PC-9 (cell line): ENCODE data around the gene TRMT2A. TPM values are rescaled to one million over a fixed set of nuclear protein-coding genes. Genes with fewer than 3 reads are reported as not detected.

ENCODE experiments used
- BruUV-seq: library from RNA; stranded (reverse); fragments of 400-500 nt; replicated peaks from 2 replicates; lab custom pipeline; 2021; lab: Mats Ljungman, UMichigan
- CTCF ChIA-PET: fragments of 300-600 bp; sonication (Branson Sonifier 250); formaldehyde crosslinking; loops from one replicate; lab custom pipeline; 2022; ENCODE audit warnings: antibody characterized with exemption; lab: Charles Lee
- POLR2A ChIA-PET: fragments of 300-600 bp; sonication (Branson Sonifier 250); formaldehyde crosslinking; loops from one replicate; lab custom pipeline; 2022; ENCODE audit warnings: antibody characterized with exemption; ENCODE audit not compliant: unreplicated experiment; lab: Charles Lee
- DNase-seq, 2 experiments: peaks; one replicate each; pipeline versions ENCODE4 v3.0.0 to v3.0.0-alpha.2; 2015 to 2022; ENCODE audit warnings: mixed read lengths in 1 of 2
- H2AFZ ChIP-seq: fragments of 200-600 bp; sonication (generic); 2 replicates; pipeline ENCODE4 v1.8.1; 2017; ENCODE audit warnings: antibody characterized with exemption
- H3F3A ChIP-seq: fragments of 200-600 bp; sonication (generic); 2 replicates; pipeline ENCODE4 v1.8.1; 2017; ENCODE audit warnings: antibody characterized with exemption, mild to moderate bottlenecking, low read depth; ENCODE audit not compliant: insufficient read depth
- H3K27ac ChIP-seq: fragments of 200-600 bp; sonication (generic); 2 replicates; pipeline ENCODE4 v1.6.1; 2016; ENCODE audit warnings: mixed run types
- H3K27me3 ChIP-seq: fragments of 200-600 bp; sonication (generic); 2 replicates; pipeline ENCODE4 v1.6.1; 2016; ENCODE audit warnings: low read depth, mixed run types; ENCODE audit not compliant: insufficient read depth
- H3K36me3 ChIP-seq: fragments of 200-600 bp; sonication (generic); 2 replicates; pipeline ENCODE4 v1.6.1; 2016; ENCODE audit warnings: low read depth, mixed run types
- H3K4me1 ChIP-seq: fragments of 200-600 bp; sonication (generic); replicated peaks from 2 replicates; pipeline ENCODE4 v1.6.1; 2016; ENCODE audit warnings: mixed run types; ENCODE audit not compliant: insufficient read depth
- H3K4me2 ChIP-seq: fragments of 200-600 bp; sonication (generic); 2 replicates; pipeline ENCODE4 v1.6.1; 2017; ENCODE audit warnings: mixed run types
- H3K4me3 ChIP-seq: fragments of 200-600 bp; sonication (generic); 2 replicates; pipeline ENCODE4 v1.6.1; 2016; ENCODE audit warnings: mixed run types
- H3K79me2 ChIP-seq: fragments of 200-600 bp; sonication (generic); 2 replicates; pipeline ENCODE4 v1.6.1; 2017; ENCODE audit warnings: low read depth, mixed run types
- H3K9me2 ChIP-seq: fragments of 200-600 bp; sonication (generic); 2 replicates; pipeline ENCODE4 v1.8.1; 2017; ENCODE audit warnings: mild to moderate bottlenecking; ENCODE audit not compliant: insufficient read depth
- H3K9me3 ChIP-seq: fragments of 200-600 bp; sonication (generic); 2 replicates; pipeline ENCODE4 v1.8.1; 2016; ENCODE audit warnings: low read depth; ENCODE audit not compliant: insufficient read depth
- H4K20me1 ChIP-seq: fragments of 200-600 bp; sonication (generic); 2 replicates; pipeline ENCODE4 v1.8.1; 2017; ENCODE audit not compliant: insufficient read depth
- EZH2 ChIP-seq: fragments of 200-600 bp; sonication (generic); IDR thresholded peaks from 2 replicates; pipeline ENCODE4 v1.8.0; 2017; ENCODE audit warnings: antibody characterized with exemption, low read depth
- intact Hi-C: fragments of 100-400 bp; cut with micrococcal nuclease; formaldehyde crosslinking; loops from one replicate; pipeline ENCODE4 v1.10.0; 2022; ENCODE audit not compliant: unreplicated experiment
- total RNA-seq: library from RNA; stranded (reverse); gene quantifications from 2 replicates; pipeline ENCODE4 v1.2.3, GENCODE V29; 2021
- TF ChIP-seq, protein P1 (sequence below): fragments of 200-600 bp; sonication (generic); conservative IDR thresholded peaks from 2 replicates; pipeline ENCODE4 v1.6.1; 2017; ENCODE audit warnings: mixed run types, antibody characterized with exemption, mild to moderate bottlenecking, moderate library complexity

TRMT2A gene
- total RNA-seq, 1 experiment from 2014 or later, result 31.5 TPM

DNA sequence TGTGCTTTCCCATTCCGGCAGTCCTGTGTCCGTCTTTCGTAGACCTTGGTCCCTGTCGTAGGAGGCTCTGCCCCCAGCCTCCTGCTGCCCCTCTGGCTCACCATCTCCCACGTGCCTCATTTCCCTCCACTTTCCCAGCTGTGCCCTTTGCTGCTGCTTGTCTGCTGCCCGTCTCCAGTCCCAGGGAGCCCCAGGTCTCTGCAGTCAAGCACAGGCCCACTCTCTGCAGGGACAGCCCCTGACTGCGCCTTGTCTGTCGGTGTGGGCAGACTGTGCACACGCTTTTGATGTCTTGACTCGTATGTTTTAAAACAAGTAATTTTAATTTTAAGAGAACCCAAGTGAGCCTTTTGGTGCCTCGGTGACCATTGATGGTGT is 24.6 kb downstream of the TRMT2A start:
- H4K20me1 ChIP-seq, result no peaks in the 10 kb centered on the region
- no peak overlapping the region for H3K27ac ChIP-seq
- POLR2A ChIA-PET, result no interaction called here
- no peaks in the 10 kb centered on the region for H3K9me3 ChIP-seq
- no peak overlapping the region for H2AFZ ChIP-seq
- H3K9me2 ChIP-seq, result no peaks in the 10 kb centered on the region
- H3K27me3 ChIP-seq, result no peaks in the 10 kb centered on the region
- no peaks in the 10 kb centered on the region for H3F3A ChIP-seq
- no peaks in the 10 kb centered on the region for H3K4me1 ChIP-seq
- intact Hi-C loops, result no loop called here
- TF ChIP-seq, protein P1, sequence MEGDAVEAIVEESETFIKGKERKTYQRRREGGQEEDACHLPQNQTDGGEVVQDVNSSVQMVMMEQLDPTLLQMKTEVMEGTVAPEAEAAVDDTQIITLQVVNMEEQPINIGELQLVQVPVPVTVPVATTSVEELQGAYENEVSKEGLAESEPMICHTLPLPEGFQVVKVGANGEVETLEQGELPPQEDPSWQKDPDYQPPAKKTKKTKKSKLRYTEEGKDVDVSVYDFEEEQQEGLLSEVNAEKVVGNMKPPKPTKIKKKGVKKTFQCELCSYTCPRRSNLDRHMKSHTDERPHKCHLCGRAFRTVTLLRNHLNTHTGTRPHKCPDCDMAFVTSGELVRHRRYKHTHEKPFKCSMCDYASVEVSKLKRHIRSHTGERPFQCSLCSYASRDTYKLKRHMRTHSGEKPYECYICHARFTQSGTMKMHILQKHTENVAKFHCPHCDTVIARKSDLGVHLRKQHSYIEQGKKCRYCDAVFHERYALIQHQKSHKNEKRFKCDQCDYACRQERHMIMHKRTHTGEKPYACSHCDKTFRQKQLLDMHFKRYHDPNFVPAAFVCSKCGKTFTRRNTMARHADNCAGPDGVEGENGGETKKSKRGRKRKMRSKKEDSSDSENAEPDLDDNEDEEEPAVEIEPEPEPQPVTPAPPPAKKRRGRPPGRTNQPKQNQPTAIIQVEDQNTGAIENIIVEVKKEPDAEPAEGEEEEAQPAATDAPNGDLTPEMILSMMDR, result no peak
- TF ChIP-seq EZH2, result no peak
- H3K4me3 ChIP-seq, result no peak overlapping the region
- no peak for DNase-seq
- no peaks in the 10 kb centered on the region for H3K79me2 ChIP-seq
- no peak overlapping the region for H3K4me2 ChIP-seq
- peaks cover 3% of the 10 kb centered on the region; the same call in 1 of the 2 replicates for H3K36me3 ChIP-seq
- CTCF ChIA-PET, result no interaction called here
- BruUV-seq, result no TSS peak

DNA sequence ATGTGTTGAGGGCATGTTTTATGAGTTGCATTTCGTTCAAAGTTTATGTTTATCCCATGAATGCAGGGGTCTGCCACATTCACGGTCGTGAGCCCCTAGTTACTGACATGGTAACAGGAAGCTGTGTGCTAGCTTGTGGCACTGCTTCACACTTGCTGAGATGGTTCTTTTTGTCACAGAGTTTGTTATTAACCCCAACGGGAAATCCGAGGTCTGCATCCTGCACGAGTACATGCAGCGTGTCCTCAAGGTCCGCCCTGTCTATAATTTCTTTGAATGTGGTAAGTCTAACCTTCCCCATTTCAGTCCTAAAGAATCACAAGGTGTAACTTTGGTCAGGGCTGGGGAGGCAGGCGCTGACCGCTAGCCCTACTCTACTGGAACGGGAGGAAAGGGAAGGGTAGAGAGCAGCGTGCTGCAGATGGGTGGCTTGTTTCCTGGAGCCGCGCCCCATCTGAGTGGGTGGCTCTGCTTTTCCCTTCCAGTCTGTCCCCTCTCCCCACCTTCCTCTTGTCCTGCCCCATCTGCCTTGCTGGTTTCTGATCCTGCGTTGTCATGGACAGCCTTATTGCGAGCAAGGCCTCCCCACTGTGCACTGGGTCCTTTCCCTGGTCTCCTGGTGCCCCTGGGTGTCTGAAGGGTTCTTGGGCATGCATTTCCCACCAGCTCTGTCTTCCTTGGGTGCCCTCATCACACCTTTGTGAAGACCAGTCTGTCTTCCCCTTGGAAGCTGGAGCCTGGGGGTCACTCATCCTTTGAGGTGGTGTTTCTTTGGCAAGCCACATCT is 25.1 kb downstream of the TRMT2A start:
- H2AFZ ChIP-seq, result no peak overlapping the region
- POLR2A ChIA-PET, result no interaction called here
- intact Hi-C loops, result no loop called here
- TF ChIP-seq EZH2, result no peak
- TF ChIP-seq, protein P1, result no peak
- DNase-seq, result no peak
- H3K27ac ChIP-seq, result no peak overlapping the region
- no peaks in the 10 kb centered on the region for H3F3A ChIP-seq
- no peaks in the 10 kb centered on the region for H3K4me1 ChIP-seq
- H3K36me3 ChIP-seq, result peaks cover 3% of the 10 kb centered on the region; the same call in 1 of the 2 replicates
- CTCF ChIA-PET, result no interaction called here
- no peaks in the 10 kb centered on the region for H3K9me3 ChIP-seq
- no peak overlapping the region for H3K4me2 ChIP-seq
- no peak overlapping the region for H3K4me3 ChIP-seq
- no TSS peak for BruUV-seq
- H3K79me2 ChIP-seq, result no peaks in the 10 kb centered on the region
- no peaks in the 10 kb centered on the region for H4K20me1 ChIP-seq
- H3K27me3 ChIP-seq, result no peaks in the 10 kb centered on the region
- H3K9me2 ChIP-seq, result no peaks in the 10 kb centered on the region

GRCh38 chr22:20090730-20091240 is 26.2 kb downstream of the TRMT2A start:
- no peak for DNase-seq
- Histone ChIP-seq H3K79me2 (peaks cover 4% of the 10 kb centered on the region), H3K4me2 (no peak overlapping the region), H4K20me1 (peaks cover 2% of the 10 kb centered on the region; the same call in 1 of the 2 replicates), H3K4me1 (no peaks in the 10 kb centered on the region), H3K9me2 (no peaks in the 10 kb centered on the region), H3K27ac (no peak overlapping the region), H3K9me3 (no peaks in the 10 kb centered on the region), H3F3A (no peaks in the 10 kb centered on the region), H2AFZ (no peak overlapping the region), H3K36me3 (no peaks in the 10 kb centered on the region), H3K4me3 (no peak overlapping the region), H3K27me3 (no peaks in the 10 kb centered on the region)
- CTCF ChIA-PET, result no interaction called here
- TF ChIP-seq EZH2, result no peak
- TF ChIP-seq, protein P1, result no peak
- BruUV-seq, result no TSS peak
- POLR2A ChIA-PET, result no interaction called here
- intact Hi-C loops, result no loop called here
